ENCODE data around the gene HHATL. TPM values are rescaled to one million over a fixed set of nuclear protein-coding genes. Genes with fewer than 3 reads are reported as not detected.

Gene HHATL
- total RNA-seq, 1 experiment from 2014 or later = not detected

DNA sequence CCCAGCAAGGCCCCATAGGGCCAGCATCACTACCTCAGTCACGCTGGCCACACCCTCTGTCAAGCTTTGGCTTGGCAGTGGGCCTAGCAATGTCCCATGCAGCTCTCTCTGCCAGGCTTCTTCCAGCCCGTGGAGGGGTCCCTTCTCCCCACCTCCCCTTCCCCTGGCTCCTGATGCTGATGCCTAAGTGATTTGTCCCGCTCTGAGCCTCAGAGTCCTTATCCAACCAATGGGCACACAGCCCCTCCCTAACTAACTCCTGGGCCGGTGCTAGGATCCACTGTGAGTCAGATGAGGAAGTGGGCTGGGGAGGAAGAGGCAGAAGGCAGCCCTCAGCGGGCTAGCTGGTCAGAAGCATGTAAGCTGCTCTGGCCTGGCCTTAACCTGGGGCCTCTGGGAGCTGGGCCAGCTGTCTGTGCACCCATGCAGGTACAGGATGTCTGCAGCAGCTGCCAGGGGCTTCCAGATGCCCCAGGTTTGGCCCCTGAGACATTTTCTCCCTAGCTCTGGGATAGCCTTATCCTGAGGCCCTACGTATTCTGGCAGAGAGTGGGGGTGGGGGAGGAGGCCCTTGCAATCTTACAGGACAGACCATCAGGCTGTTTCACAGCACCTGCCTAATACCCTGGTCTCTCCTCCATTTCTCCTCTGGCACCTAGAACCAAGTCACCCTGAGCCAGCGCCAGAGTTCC lies 49.8 kb downstream of the HHATL start:
- peak; percentile 59 for DNase-seq (ENCODE audit: low spot score)

- no peak for DNase-seq (ENCODE audit: low spot score)
These were observed 50.4 kb downstream of the HHATL start for GRCh38 chr3:42652251-42652610.

GRCh38 chr3:42651248-42652091 lies 51.1 kb downstream of the HHATL start:
- no peak for DNase-seq (ENCODE audit: low spot score)

GRCh38 chr3:42649783-42650182 lies 52.8 kb downstream of the HHATL start:
- no peak for DNase-seq (ENCODE audit: low spot score)

- DNase-seq (ENCODE audit: low spot score) = no peak
These were observed 53.6 kb downstream of the HHATL start for GRCh38 chr3:42649006-42649405.

DNA sequence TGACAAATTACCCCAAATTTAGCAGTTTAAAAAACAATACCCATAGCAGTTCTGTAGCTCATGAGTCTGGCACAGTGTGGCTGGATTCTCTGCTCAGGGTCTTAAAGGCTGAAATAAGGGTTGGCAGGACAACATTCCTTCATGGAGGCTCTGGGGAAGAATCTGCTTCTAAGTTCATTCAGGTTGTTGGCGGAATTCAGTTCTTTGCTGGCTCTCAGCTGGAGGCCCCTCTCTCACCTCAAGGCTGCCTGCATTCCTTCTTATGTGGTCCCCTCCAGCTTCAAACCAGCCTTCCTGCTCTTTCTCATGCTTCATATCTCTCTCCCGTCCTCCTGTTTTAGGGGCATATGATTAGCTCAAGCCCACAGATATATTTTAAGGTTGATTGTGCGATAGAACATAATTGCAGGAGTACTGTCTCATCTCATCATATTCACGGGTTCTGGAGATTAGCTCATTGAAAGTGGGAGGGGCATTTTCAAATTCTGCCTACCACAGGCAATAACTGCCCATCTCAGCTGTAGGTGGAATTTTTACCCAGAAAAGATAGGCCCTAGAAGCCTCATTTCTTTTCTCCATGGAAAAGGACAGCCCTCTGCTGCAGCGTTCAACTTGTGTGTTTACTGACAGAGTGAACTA lies 54.7 kb downstream of the HHATL start:
- no peak for DNase-seq (ENCODE audit: low spot score)

Other genes starting within 250 kb of the HHATL start
- gene VIPR1, start 200.2 kb downstream of the HHATL start, total RNA-seq (2014; rRNA removed; shearing (Covaris generic)) = not detected in 2 replicates
- gene SEC22C, start 120.8 kb downstream of the HHATL start, total RNA-seq (2014; rRNA removed; shearing (Covaris generic)) = 42.4 and 48.1 TPM in 2 replicates
- 32.2 and 41.9 TPM in 2 replicates for gene SS18L2, start 111.9 kb downstream of the HHATL start, total RNA-seq (2014; rRNA removed; shearing (Covaris generic))
- 3.8 and 6.2 TPM in 2 replicates for gene NKTR, start 102.1 kb downstream of the HHATL start, total RNA-seq (2014; rRNA removed; shearing (Covaris generic))
- gene ZBTB47, start 49.1 kb downstream of the HHATL start, total RNA-seq (2014; rRNA removed; shearing (Covaris generic)) = 1.9 and 3.8 TPM in 2 replicates
- not detected in 2 replicates for gene KLHL40, start 17.3 kb downstream of the HHATL start, total RNA-seq (2014; rRNA removed; shearing (Covaris generic))
- not detected in 2 replicates for gene CCDC13, start 70.5 kb upstream of the HHATL start, total RNA-seq (2014; rRNA removed; shearing (Covaris generic))
- gene HIGD1A, start 101.7 kb upstream of the HHATL start, total RNA-seq (2014; rRNA removed; shearing (Covaris generic)) = 134 and 182 TPM in 2 replicates
- not detected in 2 replicates for gene ACKR2, start 106.6 kb upstream of the HHATL start, total RNA-seq (2014; rRNA removed; shearing (Covaris generic))
- not detected in 2 replicates for gene CYP8B1, start 173.1 kb upstream of the HHATL start, total RNA-seq (2014; rRNA removed; shearing (Covaris generic))
- gene ZNF662, start 203.3 kb upstream of the HHATL start, total RNA-seq (2014; rRNA removed; shearing (Covaris generic)) = 0.06 TPM in 1 of 2 replicates, not detected in the other

Measured in H4 (cell line).